Astrocyte (in vitro differentiated cells and primary cell): Measurements from ENCODE around the gene SLC4A8. TPM values are rescaled to one million over a fixed set of nuclear protein-coding genes. Genes with fewer than 3 reads are reported as not detected.

Source experiments
- DNase-seq: peaks from one replicate; pipeline ENCODE4 v3.0.0-alpha.2; 2010; ENCODE audit warnings: low read depth
- FAIRE-seq: peaks from 2 replicates; lab custom pipeline; 2011; peaks lifted over from hg19 to GRCh38; lab: Jason Lieb, UNC
- H2AFZ ChIP-seq: 2 replicates; pipeline ENCODE4 v1.6.0; 2012; ENCODE audit warnings: low read depth, low read length, inconsistent platforms
- H3K27ac ChIP-seq: 2 replicates; pipeline ENCODE4 v1.5.1; 2011; ENCODE audit warnings: low read depth, low read length, inconsistent platforms
- H3K27me3 ChIP-seq: 2 replicates; pipeline ENCODE4 v1.6.0; 2011; ENCODE audit warnings: low read length, inconsistent platforms; ENCODE audit not compliant: insufficient read depth
- H3K36me3 ChIP-seq: 2 replicates; pipeline ENCODE4 v1.5.1; 2011; ENCODE audit warnings: low read length, inconsistent platforms; ENCODE audit not compliant: insufficient read depth
- H3K4me1 ChIP-seq: 2 replicates; pipeline ENCODE4 v1.5.1; 2011; ENCODE audit warnings: low read length, inconsistent platforms; ENCODE audit not compliant: insufficient read depth
- H3K4me2 ChIP-seq: 2 replicates; pipeline ENCODE4 v1.6.0; 2012; ENCODE audit warnings: low read length, inconsistent platforms
- H3K4me3 ChIP-seq: 2 replicates; pipeline ENCODE4 v1.5.1; 2011; ENCODE audit warnings: low read depth, mild to moderate bottlenecking, low read length, inconsistent platforms; ENCODE audit not compliant: insufficient read depth
- H3K79me2 ChIP-seq: 2 replicates; pipeline ENCODE4 v1.6.0; 2012; ENCODE audit warnings: mild to moderate bottlenecking, low read length, inconsistent platforms; ENCODE audit not compliant: insufficient read depth
- H3K9ac ChIP-seq: 2 replicates; pipeline ENCODE4 v1.6.0; 2012; ENCODE audit warnings: mild to moderate bottlenecking, low read length, inconsistent platforms
- H3K9me3 ChIP-seq: 2 replicates; pipeline ENCODE4 v1.5.1; 2012; ENCODE audit warnings: low read depth, mild to moderate bottlenecking, low read length, inconsistent platforms; ENCODE audit not compliant: insufficient read depth
- H4K20me1 ChIP-seq: 2 replicates; pipeline ENCODE4 v1.6.0; 2012; ENCODE audit warnings: low read length, inconsistent platforms; ENCODE audit not compliant: insufficient read depth
- H3K27ac Mint-ChIP-seq: one replicate; pipeline ENCODE4 v1.8.0; 2021; ENCODE audit warnings: mild to moderate bottlenecking, mixed read lengths; ENCODE audit not compliant: unreplicated experiment
- H3K27me3 Mint-ChIP-seq: one replicate; pipeline ENCODE4 v1.8.0; 2021; ENCODE audit warnings: low read depth, mixed read lengths; ENCODE audit not compliant: unreplicated experiment
- H3K36me3 Mint-ChIP-seq: one replicate; pipeline ENCODE4 v1.8.0; 2021; ENCODE audit warnings: low read depth, mixed read lengths; ENCODE audit not compliant: unreplicated experiment
- H3K4me1 Mint-ChIP-seq: one replicate; pipeline ENCODE4 v1.8.0; 2021; ENCODE audit warnings: low read depth, mixed read lengths; ENCODE audit not compliant: unreplicated experiment
- H3K4me3 Mint-ChIP-seq: one replicate; pipeline ENCODE4 v1.8.0; 2021; ENCODE audit warnings: mild to moderate bottlenecking, moderate library complexity, mixed read lengths; ENCODE audit not compliant: unreplicated experiment
- H3K9me3 Mint-ChIP-seq: one replicate; pipeline ENCODE4 v1.8.0; 2021; ENCODE audit warnings: mild to moderate bottlenecking, mixed read lengths; ENCODE audit not compliant: unreplicated experiment
- CTCF ChIP-seq: IDR thresholded peaks from 2 replicates; pipeline ENCODE4 v1.5.1; 2011; ENCODE audit warnings: low read depth, mild to moderate bottlenecking, inconsistent platforms, low read length, moderate library complexity; ENCODE audit not compliant: insufficient read depth
- EZH2 ChIP-seq: IDR thresholded peaks from 2 replicates; pipeline ENCODE4 v1.6.1; 2012; ENCODE audit warnings: mild to moderate bottlenecking, low read length, inconsistent platforms; ENCODE audit not compliant: insufficient read depth
- total RNA-seq: library from RNA; stranded (reverse); gene quantifications from 2 replicates; pipeline ENCODE4 v1.2.1, GENCODE V29; 2021

SLC4A8 gene
- total RNA-seq, 1 donor from 2014 or later = 5.1 TPM

- H4K20me1 ChIP-seq = no peaks in the 10 kb centered on the region
- peak overlapping the region; percentile 57 for H3K27ac ChIP-seq
- H3K4me2 ChIP-seq = peak overlapping the region; percentile 78
- Mint-ChIP-seq H3K36me3 (peaks cover 3% of the 10 kb centered on the region), H3K9me3 (peaks cover 5% of the 10 kb centered on the region), H3K4me1 (peaks cover 11% of the 10 kb centered on the region), H3K4me3 (no peak overlapping the region), H3K27ac (no peak overlapping the region), H3K27me3 (no peaks in the 10 kb centered on the region)
- peak overlapping the region; percentile 6 for H3K4me3 ChIP-seq
- no peaks in the 10 kb centered on the region for H3K9me3 ChIP-seq
- peaks cover under 1% of the 10 kb centered on the region for H3K79me2 ChIP-seq
- DNase-seq (peak; percentile 72), FAIRE-seq (no peak)
- no peak for TF ChIP-seq EZH2
- no peak for TF ChIP-seq CTCF
- no peak overlapping the region for H2AFZ ChIP-seq
- H3K9ac ChIP-seq = peak overlapping the region; percentile 22
- no peaks in the 10 kb centered on the region for H3K36me3 ChIP-seq
- H3K4me1 ChIP-seq = peaks cover 16% of the 10 kb centered on the region
- no peaks in the 10 kb centered on the region for H3K27me3 ChIP-seq
These were observed 17.7 kb downstream of the SLC4A8 start for GRCh38 chr12:51442324-51442723.

- Histone ChIP-seq H3K9ac (no peak overlapping the region), H3K27me3 (no peaks in the 10 kb centered on the region), H3K4me3 (no peak overlapping the region), H2AFZ (no peak overlapping the region), H3K36me3 (no peaks in the 10 kb centered on the region), H3K9me3 (no peaks in the 10 kb centered on the region), H3K4me2 (no peak overlapping the region), H4K20me1 (no peaks in the 10 kb centered on the region), H3K79me2 (no peaks in the 10 kb centered on the region), H3K27ac (no peak overlapping the region), H3K4me1 (peaks cover 16% of the 10 kb centered on the region)
- H3K27me3 Mint-ChIP-seq = no peaks in the 10 kb centered on the region
- H3K9me3 Mint-ChIP-seq = peaks cover 5% of the 10 kb centered on the region
- FAIRE-seq (no peak), DNase-seq (no peak)
- peaks cover 3% of the 10 kb centered on the region for H3K36me3 Mint-ChIP-seq
- no peak overlapping the region for H3K27ac Mint-ChIP-seq
- TF ChIP-seq CTCF (no peak), EZH2 (no peak)
- no peak overlapping the region for H3K4me3 Mint-ChIP-seq
- H3K4me1 Mint-ChIP-seq = peaks cover 11% of the 10 kb centered on the region
These were observed 18.9 kb downstream of the SLC4A8 start for GRCh38 chr12:51443573-51443972.

GRCh38 chr12:51448618-51449256 lies 24.1 kb downstream of the SLC4A8 start:
- no peak overlapping the region for H3K4me3 ChIP-seq
- peaks cover 1% of the 10 kb centered on the region for H3K36me3 Mint-ChIP-seq
- H4K20me1 ChIP-seq = no peaks in the 10 kb centered on the region
- no peak overlapping the region for H3K27ac ChIP-seq
- FAIRE-seq = no peak
- H3K36me3 ChIP-seq = no peaks in the 10 kb centered on the region
- no peaks in the 10 kb centered on the region for H3K27me3 Mint-ChIP-seq
- no peak overlapping the region for H3K4me3 Mint-ChIP-seq
- H2AFZ ChIP-seq = no peak overlapping the region
- H3K4me1 ChIP-seq = no peaks in the 10 kb centered on the region
- no peak overlapping the region for H3K9ac ChIP-seq
- H3K4me2 ChIP-seq = no peak overlapping the region
- H3K9me3 Mint-ChIP-seq = peaks cover 7% of the 10 kb centered on the region
- DNase-seq = no peak
- no peak for TF ChIP-seq CTCF
- TF ChIP-seq EZH2 = no peak
- H3K27me3 ChIP-seq = no peaks in the 10 kb centered on the region
- no peak overlapping the region for H3K27ac Mint-ChIP-seq
- H3K4me1 Mint-ChIP-seq = no peaks in the 10 kb centered on the region
- H3K9me3 ChIP-seq = no peaks in the 10 kb centered on the region
- H3K79me2 ChIP-seq = no peaks in the 10 kb centered on the region
